H9 (cell line): Measurements from ENCODE around the gene CHST15. TPM values are rescaled to one million over a fixed set of nuclear protein-coding genes. Genes with fewer than 3 reads are reported as not detected.

Experiments used
- DNase-seq: peaks from one replicate; pipeline ENCODE4 v3.0.0-alpha.2; 2017
- H2AFZ ChIP-seq: one replicate; pipeline ENCODE4 v1.6.1; 2013; ENCODE audit warnings: mild to moderate bottlenecking, low read length, control low read depth, moderate library complexity
- H2AK5ac ChIP-seq: 2 replicates; pipeline ENCODE4 v1.6.1; 2013; ENCODE audit warnings: low read length, control low read depth, mixed read lengths; ENCODE audit not compliant: insufficient read length
- H2BK120ac ChIP-seq: one replicate; pipeline ENCODE4 v1.6.1; 2013; ENCODE audit warnings: low read depth, mild to moderate bottlenecking, low read length, control low read depth, inconsistent platforms; ENCODE audit not compliant: poor library complexity, severe bottlenecking
- H2BK12ac ChIP-seq: 2 replicates; pipeline ENCODE4 v1.6.1; 2013; ENCODE audit warnings: low read length, control low read depth, mixed read lengths, low read depth; ENCODE audit not compliant: insufficient read length
- H2BK15ac ChIP-seq: 2 replicates; pipeline ENCODE4 v1.6.1; 2013; ENCODE audit warnings: low read depth, low read length, control low read depth
- H2BK20ac ChIP-seq: one replicate; pipeline ENCODE4 v1.6.1; 2013; ENCODE audit warnings: low read depth, mild to moderate bottlenecking, low read length, control low read depth, inconsistent platforms; ENCODE audit not compliant: poor library complexity, severe bottlenecking
- H2BK5ac ChIP-seq: 2 replicates; pipeline ENCODE4 v1.6.1; 2013; ENCODE audit warnings: low read length, control low read depth, mixed read lengths; ENCODE audit not compliant: insufficient read length
- H3K14ac ChIP-seq: 2 replicates; pipeline ENCODE4 v1.6.1; 2013; ENCODE audit warnings: low read length, control low read depth; ENCODE audit not compliant: insufficient read depth
- H3K18ac ChIP-seq: 2 replicates; pipeline ENCODE4 v1.6.1; 2013; ENCODE audit warnings: low read depth, mild to moderate bottlenecking, mixed read lengths, low read length, control low read depth; ENCODE audit not compliant: insufficient read length
- H3K23ac ChIP-seq: 2 replicates; pipeline ENCODE4 v1.6.1; 2013; ENCODE audit warnings: low read length, control low read depth, mixed read lengths, low read depth; ENCODE audit not compliant: insufficient read length
- H3K23me2 ChIP-seq: 2 replicates; pipeline ENCODE4 v1.6.1; 2013; ENCODE audit warnings: low read depth, mild to moderate bottlenecking, mixed read lengths, low read length, control low read depth; ENCODE audit not compliant: insufficient read length, poor library complexity, severe bottlenecking
- H3K27ac ChIP-seq: 2 replicates; pipeline ENCODE4 v1.5.1; 2013; ENCODE audit warnings: low read length, control low read depth, mixed read lengths, low read depth; ENCODE audit not compliant: insufficient read length
- H3K27me3 ChIP-seq: 2 replicates; pipeline ENCODE4 v1.6.1; 2013; ENCODE audit warnings: low read length, control low read depth, inconsistent platforms; ENCODE audit not compliant: insufficient read depth
- H3K4ac ChIP-seq: 2 replicates; pipeline ENCODE4 v1.6.1; 2013; ENCODE audit warnings: low read depth, mild to moderate bottlenecking, control low read depth, inconsistent platforms, low read length, moderate library complexity
- H3K4me1 ChIP-seq: 2 replicates; pipeline ENCODE4 v1.6.1; 2013; ENCODE audit warnings: low read length, control low read depth, inconsistent platforms; ENCODE audit not compliant: insufficient read depth
- H3K4me2 ChIP-seq: 2 replicates; pipeline ENCODE4 v1.6.1; 2013; ENCODE audit warnings: low read length, control low read depth, mixed read lengths; ENCODE audit not compliant: insufficient read length, insufficient read depth
- H3K56ac ChIP-seq: 2 replicates; pipeline ENCODE4 v1.6.1; 2013; ENCODE audit warnings: low read depth, mild to moderate bottlenecking, mixed read lengths, low read length, control low read depth; ENCODE audit not compliant: insufficient read length
- H3K79me1 ChIP-seq: 2 replicates; pipeline ENCODE4 v1.6.1; 2013; ENCODE audit warnings: low read depth, mild to moderate bottlenecking, moderate library complexity, low read length, control low read depth, inconsistent platforms; ENCODE audit not compliant: insufficient read depth, poor library complexity, severe bottlenecking
- H3K79me2 ChIP-seq: 2 replicates; pipeline ENCODE4 v1.6.1; 2013; ENCODE audit warnings: low read length, control low read depth, inconsistent platforms; ENCODE audit not compliant: insufficient read depth
- H3K9ac ChIP-seq: 2 replicates; pipeline ENCODE4 v1.6.1; 2013; ENCODE audit warnings: low read length, control low read depth, mixed read lengths; ENCODE audit not compliant: insufficient read length; ENCODE audit errors: extremely low read depth
- H3K9me3 ChIP-seq: one replicate; pipeline ENCODE4 v1.6.1; 2013; ENCODE audit warnings: low read depth, low read length, inconsistent platforms; ENCODE audit not compliant: control insufficient read depth
- H3T11ph ChIP-seq: one replicate; pipeline ENCODE4 v1.6.1; 2013; ENCODE audit warnings: mild to moderate bottlenecking, low read length, control low read depth, inconsistent platforms
- H4K20me1 ChIP-seq: one replicate; pipeline ENCODE4 v1.6.1; 2013; ENCODE audit not compliant: control insufficient read depth, insufficient read length, insufficient read depth
- H4K5ac ChIP-seq: 2 replicates; pipeline ENCODE4 v1.6.1; 2013; ENCODE audit warnings: low read depth, mild to moderate bottlenecking, mixed read lengths, low read length, control low read depth; ENCODE audit not compliant: insufficient read length
- H4K8ac ChIP-seq: replicated peaks from 2 replicates; pipeline ENCODE4 v1.6.1; 2013; ENCODE audit warnings: low read length, control low read depth, mixed read lengths, low read depth; ENCODE audit not compliant: insufficient read length
- H4K91ac ChIP-seq: 2 replicates; pipeline ENCODE4 v1.6.1; 2013; ENCODE audit warnings: low read depth, mild to moderate bottlenecking, moderate library complexity, mixed read lengths, low read length, control low read depth; ENCODE audit not compliant: insufficient read length
- H3K27ac Mint-ChIP-seq, 3 experiments: 2 replicates in 2 of 3; 3 replicates in 1 of 3; pipeline ENCODE4 v1.8.0; 2020 to 2021; ENCODE audit warnings: mixed read lengths in 3 of 3, mild to moderate bottlenecking in 1 of 3, moderate library complexity in 1 of 3
- H3K27me3 Mint-ChIP-seq: 2 replicates; pipeline ENCODE4 v1.8.0; 2021; ENCODE audit warnings: low read depth, mild to moderate bottlenecking, moderate library complexity, mixed read lengths
- H3K36me3 Mint-ChIP-seq, 3 experiments: 2 replicates in 2 of 3; 3 replicates in 1 of 3; pipeline ENCODE4 v1.8.0; 2020 to 2021; ENCODE audit warnings: low read depth in 3 of 3, mixed read lengths in 3 of 3; ENCODE audit not compliant: insufficient read depth in 1 of 3
- H3K4me1 Mint-ChIP-seq, 2 experiments: 2 replicates each; pipeline ENCODE4 v1.8.0; 2020; ENCODE audit warnings: mixed read lengths in 2 of 2
- H3K4me3 Mint-ChIP-seq, 2 experiments: 2 replicates in 1 of 2; 3 replicates in 1 of 2; pipeline ENCODE4 v1.8.0; 2020 to 2021; ENCODE audit warnings: mild to moderate bottlenecking in 2 of 2, mixed read lengths in 2 of 2, moderate library complexity in 1 of 2
- H3K9me3 Mint-ChIP-seq, 2 experiments: 2 replicates in 1 of 2; 3 replicates in 1 of 2; pipeline ENCODE4 v1.8.0; 2020; ENCODE audit warnings: mild to moderate bottlenecking in 2 of 2, mixed read lengths in 2 of 2, moderate library complexity in 1 of 2
- WGBS: extraction: QIAGEN DNeasy Blood & Tissue Kit; methylation state at CpG from one replicate; pipeline ENCODE4 v1.1.7; 2013; ENCODE audit warnings: missing lambda C conversion rate, low lambda C conversion rate, mixed read lengths; ENCODE audit not compliant: insufficient read length; ENCODE audit errors: extremely low coverage; 5-methylcytosine and 5-hydroxymethylcytosine counted together
- total RNA-seq: library from RNA; stranded (reverse); gene quantifications from 2 replicates; pipeline ENCODE4 v1.2.1, GENCODE V29; 2021
- TF ChIP-seq, protein P1 (sequence below): fragments of 200-600 bp; sonication (generic); conservative IDR thresholded peaks from 3 replicates; pipeline ENCODE4 v1.8.0; 2021; ENCODE audit warnings: antibody characterized with exemption, mild to moderate bottlenecking

CHST15 gene
- total RNA-seq, 1 experiment from 2014 or later = 8.7 TPM

DNA sequence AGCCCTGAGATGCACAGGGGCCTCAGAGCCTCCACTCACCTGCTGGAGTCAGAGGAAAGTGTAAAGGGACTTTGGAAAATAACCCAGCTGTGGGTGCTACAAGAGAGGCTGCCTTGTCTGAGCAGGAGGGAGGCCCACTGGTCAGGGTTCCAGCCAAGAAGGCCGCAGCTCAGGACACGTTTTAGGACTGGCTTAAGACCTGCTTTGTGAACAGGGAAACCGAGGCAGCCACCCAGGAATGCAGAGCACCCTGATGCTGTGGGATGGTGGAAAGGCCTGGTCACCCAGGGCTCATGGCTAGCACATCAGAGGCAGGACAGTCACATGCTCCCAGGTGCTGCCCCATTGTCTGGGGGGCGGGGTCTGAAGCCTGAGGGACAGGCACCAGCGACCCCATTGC, 38.9 kb upstream of the CHST15 start:
- Histone ChIP-seq H3K27me3 (no peaks in the 10 kb centered on the region), H3K23me2 (no peaks in the 10 kb centered on the region), H3K9ac (no peak overlapping the region), H2BK12ac (no peak overlapping the region), H4K5ac (no peak overlapping the region), H4K8ac (no peak overlapping the region), H3K79me1 (no peaks in the 10 kb centered on the region), H3K79me2 (no peaks in the 10 kb centered on the region), H3K4me1 (no peaks in the 10 kb centered on the region), H4K91ac (no peak overlapping the region), H3K56ac (no peak overlapping the region), H3K9me3 (no peaks in the 10 kb centered on the region), H3K27ac (no peak overlapping the region), H2BK5ac (no peak overlapping the region), H4K20me1 (no peaks in the 10 kb centered on the region), H3K23ac (no peak overlapping the region), H2AK5ac (no peak overlapping the region), H3K4ac (no peak overlapping the region), H3K18ac (no peak overlapping the region), H2BK20ac (no peak overlapping the region), H2AFZ (no peak overlapping the region), H2BK15ac (no peak overlapping the region), H3K4me2 (no peak overlapping the region), H2BK120ac (no peak overlapping the region), H3T11ph (no peak overlapping the region), H3K14ac (no peak overlapping the region)
- DNase-seq = no peak
- no CpG with 5 or more reads among the region's 5 CpGs for WGBS
- no peak overlapping the region for H3K27ac Mint-ChIP-seq
- peaks cover 0 to 3% of the 10 kb centered on the region in 2 experiments; a peak in 2 of 4 replicates for H3K4me1 Mint-ChIP-seq
- no peak overlapping the region for H3K4me3 Mint-ChIP-seq
- TF ChIP-seq, protein P1, sequence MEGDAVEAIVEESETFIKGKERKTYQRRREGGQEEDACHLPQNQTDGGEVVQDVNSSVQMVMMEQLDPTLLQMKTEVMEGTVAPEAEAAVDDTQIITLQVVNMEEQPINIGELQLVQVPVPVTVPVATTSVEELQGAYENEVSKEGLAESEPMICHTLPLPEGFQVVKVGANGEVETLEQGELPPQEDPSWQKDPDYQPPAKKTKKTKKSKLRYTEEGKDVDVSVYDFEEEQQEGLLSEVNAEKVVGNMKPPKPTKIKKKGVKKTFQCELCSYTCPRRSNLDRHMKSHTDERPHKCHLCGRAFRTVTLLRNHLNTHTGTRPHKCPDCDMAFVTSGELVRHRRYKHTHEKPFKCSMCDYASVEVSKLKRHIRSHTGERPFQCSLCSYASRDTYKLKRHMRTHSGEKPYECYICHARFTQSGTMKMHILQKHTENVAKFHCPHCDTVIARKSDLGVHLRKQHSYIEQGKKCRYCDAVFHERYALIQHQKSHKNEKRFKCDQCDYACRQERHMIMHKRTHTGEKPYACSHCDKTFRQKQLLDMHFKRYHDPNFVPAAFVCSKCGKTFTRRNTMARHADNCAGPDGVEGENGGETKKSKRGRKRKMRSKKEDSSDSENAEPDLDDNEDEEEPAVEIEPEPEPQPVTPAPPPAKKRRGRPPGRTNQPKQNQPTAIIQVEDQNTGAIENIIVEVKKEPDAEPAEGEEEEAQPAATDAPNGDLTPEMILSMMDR = no peak
- no peaks in the 10 kb centered on the region for H3K36me3 Mint-ChIP-seq
- no peaks in the 10 kb centered on the region for H3K9me3 Mint-ChIP-seq
- H3K27me3 Mint-ChIP-seq = peaks cover 7% of the 10 kb centered on the region
